HG02798 (cell line): ENCODE measurements around the gene PRICKLE2.
"Not testable (repeated sequence)": the region's sequence is repeated elsewhere in the genome, so short reads cannot be mapped to it uniquely, and the experiment has no call there.

ENCODE experiments used
- ATAC-seq: cut with Tn5 transposase; IDR thresholded peaks from one replicate; pipeline ENCODE4 v1.9.1; 2021; ENCODE audit warnings: mild to moderate bottlenecking; ENCODE audit not compliant: unreplicated experiment, poor library complexity

The PRICKLE2 gene

DNA sequence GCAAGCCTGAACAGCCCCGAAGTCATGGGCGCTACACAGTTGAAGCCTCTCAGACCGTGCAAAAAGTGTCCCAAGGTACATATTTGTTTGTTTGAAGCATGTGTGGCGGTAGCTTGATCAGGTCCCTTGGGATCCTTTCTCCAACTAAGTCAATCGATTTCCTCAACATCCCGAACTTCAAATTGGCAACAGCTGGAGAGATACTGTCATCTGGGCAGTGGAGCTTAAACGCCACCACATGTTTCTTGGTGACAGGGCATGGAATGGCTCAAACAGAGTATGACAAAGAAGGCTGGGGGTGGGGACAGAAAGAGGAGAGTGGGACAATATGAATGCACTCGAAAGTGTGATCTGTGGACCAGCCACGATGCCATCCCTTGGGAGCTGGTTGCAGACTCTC is 117.0 kb downstream of the PRICKLE2 start:
- no peak for ATAC-seq

GRCh38 chr3:64107190-64107589 is 118.1 kb downstream of the PRICKLE2 start:
- ATAC-seq, result no peak

DNA sequence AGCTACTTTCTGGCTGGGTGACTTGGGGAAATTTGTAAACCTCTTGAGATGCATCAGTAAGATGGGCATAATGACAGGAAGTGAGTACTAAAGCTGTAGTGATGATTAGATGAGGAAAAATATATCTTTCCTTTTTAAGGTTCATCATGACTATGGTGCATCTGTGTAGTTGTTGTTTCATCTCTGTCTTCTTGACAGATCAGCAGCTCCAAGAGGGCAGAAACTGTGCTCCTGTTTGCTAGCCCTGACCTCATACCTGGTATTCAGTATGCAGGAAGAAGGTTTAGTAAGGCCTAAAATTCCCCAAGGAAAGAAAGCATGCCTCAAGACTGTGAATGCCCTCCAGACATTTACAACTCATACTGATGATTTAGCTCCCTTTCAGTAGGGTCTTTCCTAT is 119.5 kb downstream of the PRICKLE2 start:
- no peak for ATAC-seq

DNA sequence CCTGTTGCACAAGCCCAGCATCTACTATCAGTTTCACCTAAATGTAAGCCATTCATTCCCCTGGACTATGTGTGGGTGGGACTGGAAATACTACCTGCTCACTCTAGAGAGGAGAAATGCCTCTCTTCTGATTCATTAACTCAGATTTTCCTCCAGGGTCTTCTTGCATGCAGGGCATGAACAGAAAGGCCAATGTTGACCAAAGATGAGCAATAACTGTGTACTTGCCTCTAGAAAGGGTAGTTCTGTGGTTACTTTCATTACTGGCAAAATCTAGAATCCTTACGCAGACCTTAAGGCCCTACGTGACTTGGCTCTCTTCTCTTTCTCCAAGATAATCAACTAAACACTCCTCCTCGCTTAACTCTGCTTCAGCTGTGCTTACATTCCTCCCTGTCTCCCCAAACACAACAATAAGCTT is 120.6 kb downstream of the PRICKLE2 start:
- no peak for ATAC-seq

- no peak for ATAC-seq
Measured at GRCh38 chr3:64104006-64104405, 121.3 kb downstream of the PRICKLE2 start.

GRCh38 chr3:64103131-64103530 is 122.1 kb downstream of the PRICKLE2 start:
- ATAC-seq, result no peak

DNA sequence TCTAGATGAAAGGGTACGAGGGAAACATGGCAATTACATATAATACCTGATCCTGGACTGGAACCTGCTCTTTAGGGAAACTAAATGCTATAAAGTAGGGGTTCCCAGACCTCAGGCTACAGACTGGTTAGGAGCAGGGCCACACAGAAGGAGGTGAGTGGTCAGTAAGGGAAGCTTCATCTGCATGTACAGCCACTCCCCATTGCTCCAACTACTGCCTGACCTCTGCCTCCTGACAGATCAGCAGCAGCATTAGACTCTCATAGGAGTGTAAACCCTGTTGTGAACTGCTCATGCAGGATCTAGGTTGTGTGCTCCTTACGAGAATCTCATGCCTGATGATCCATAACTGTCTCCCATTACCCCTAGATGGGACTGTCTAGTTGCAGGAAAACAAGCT is 123.1 kb downstream of the PRICKLE2 start:
- no peak for ATAC-seq

GRCh38 chr3:64099316-64099715 is 126.0 kb downstream of the PRICKLE2 start:
- ATAC-seq, result no peak

GRCh38 chr3:64098670-64099069 is 126.6 kb downstream of the PRICKLE2 start:
- no peak for ATAC-seq

- no peak for ATAC-seq
Measured at GRCh38 chr3:64097920-64098319, 127.3 kb downstream of the PRICKLE2 start.

DNA sequence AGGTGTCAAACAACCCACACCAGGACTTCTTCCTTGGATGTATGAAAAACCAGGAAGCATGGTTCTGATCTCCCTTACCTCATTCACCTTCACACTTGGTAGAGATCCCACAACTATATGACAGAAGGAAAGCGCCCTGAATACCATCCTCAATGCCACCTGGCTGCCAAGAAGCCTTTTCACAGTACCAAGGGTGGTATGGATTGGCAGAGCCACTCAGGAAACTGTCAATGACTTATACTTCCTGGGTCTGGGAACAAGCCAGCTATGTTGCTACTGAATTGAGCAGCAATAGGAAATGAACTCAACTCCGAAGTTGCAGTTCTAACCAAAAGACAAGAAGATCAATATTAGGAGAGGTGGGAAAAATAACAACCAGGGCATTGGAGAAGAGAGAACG is 129.5 kb downstream of the PRICKLE2 start:
- ATAC-seq, result no peak

DNA sequence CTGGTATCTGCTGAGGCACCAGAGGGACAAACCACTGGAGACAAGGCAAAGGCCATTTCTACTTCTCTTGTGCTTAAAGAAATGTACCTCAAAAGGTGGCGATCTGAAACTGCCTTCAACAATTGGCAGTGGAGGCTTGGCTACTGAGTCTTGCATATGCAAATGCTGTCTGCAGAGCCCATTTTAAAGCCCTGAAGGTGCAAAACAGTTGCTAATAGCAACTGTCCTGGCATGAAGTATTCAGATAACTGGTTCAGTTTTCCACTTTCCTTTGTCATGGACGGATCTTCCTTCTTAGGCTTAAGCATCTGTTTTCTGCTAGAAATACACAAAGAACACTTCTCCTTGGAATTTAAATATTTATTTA is 130.6 kb downstream of the PRICKLE2 start:
- ATAC-seq, result no peak

GRCh38 chr3:64093825-64094712 is 131.2 kb downstream of the PRICKLE2 start:
- ATAC-seq, result no peak

DNA sequence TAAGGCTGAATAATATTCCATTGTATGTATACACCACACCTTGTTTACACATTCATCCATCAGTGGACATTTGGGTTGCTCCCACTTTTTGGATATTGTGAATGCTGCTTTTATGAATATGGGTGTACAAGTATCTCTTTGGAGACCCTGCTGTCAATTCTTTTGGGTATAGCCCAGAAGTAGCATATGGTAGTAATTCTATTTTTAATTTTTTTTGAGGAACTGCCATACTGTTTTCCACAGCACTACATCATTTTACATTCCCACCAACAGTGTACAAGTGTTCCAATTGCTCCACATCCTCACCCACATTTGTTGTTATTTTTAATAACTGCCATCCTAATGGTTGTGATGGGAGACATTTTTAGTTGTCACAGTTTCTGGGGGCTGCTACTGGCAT is 132.1 kb downstream of the PRICKLE2 start:
- no peak for ATAC-seq

- ATAC-seq, result no peak
Measured at GRCh38 chr3:64091501-64091900, 133.8 kb downstream of the PRICKLE2 start.

- not testable (repeated sequence) for ATAC-seq
Measured at GRCh38 chr3:64089386-64089785, 135.9 kb downstream of the PRICKLE2 start.

- no peak for ATAC-seq
Measured at GRCh38 chr3:64088408-64089205, 136.7 kb downstream of the PRICKLE2 start.

DNA sequence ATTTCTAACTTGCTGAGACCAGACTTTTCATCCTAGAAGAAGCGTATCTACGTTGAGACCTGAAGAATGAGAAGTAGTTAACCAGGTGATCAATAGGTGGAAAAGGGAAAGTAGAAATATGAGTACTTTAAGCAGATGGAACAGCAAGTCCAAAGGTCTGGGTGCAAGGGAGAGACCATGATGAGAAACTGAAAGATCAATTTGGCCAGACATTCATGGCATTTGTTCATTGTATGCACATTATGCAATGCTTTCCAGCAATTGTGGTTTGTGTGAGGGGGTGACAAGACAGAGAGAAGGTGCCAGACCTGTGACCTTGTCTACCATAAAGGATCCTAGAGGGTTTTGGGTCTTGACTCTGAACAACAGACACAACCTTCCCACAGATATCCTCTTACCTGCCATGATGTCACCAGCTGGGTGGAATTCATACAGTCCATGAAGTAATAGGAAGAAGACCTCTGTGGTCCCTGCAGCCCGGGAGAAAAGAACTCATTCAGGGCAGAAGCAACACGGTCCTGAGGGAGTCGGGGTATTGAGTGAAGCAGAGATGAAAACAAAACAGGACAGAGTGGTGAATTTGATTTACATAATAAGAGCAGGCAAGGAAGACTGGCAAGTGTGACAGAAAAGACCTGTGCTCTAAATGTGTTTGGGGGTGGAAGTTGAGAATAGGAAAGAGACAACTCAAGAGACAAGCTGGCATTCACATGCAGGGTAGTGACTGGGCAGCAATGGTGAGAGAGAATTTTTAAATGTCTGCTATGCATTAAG is 138.6 kb downstream of the PRICKLE2 start:
- ATAC-seq, result no peak

DNA sequence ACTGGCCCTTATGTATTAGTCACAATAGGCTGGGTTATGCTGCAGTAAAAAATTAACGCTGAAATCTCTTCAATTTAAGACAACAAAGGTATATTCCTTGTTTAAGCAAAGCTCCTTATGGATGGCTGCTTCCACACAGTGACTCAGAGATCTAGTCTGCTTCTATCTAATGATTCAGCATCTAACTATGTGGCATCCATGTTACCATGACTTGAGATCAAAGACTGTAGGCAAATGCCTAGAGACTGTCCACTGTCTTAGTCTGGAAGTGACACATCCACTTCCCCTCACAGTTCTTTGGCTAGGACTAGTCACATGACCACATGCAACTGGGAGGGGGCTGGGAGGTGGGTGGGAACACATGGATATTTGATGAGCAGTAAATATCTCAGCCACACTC is 140.6 kb downstream of the PRICKLE2 start:
- no peak for ATAC-seq

GRCh38 chr3:64083575-64083974 is 141.7 kb downstream of the PRICKLE2 start:
- ATAC-seq, result no peak
